Neural crest cell (in vitro differentiated cells): Measurements from ENCODE around the gene USP53. TPM values are rescaled to one million over a fixed set of nuclear protein-coding genes. Genes with fewer than 3 reads are reported as not detected.

Experiments used
- DNase-seq: peaks from one replicate; pipeline ENCODE4 v3.0.0; 2021; ENCODE audit warnings: low read depth, mixed read lengths, low spot score
- H3K27ac Mint-ChIP-seq: one replicate; pipeline ENCODE4 v1.8.0; 2021; ENCODE audit warnings: mild to moderate bottlenecking, mixed read lengths; ENCODE audit not compliant: unreplicated experiment
- H3K27me3 Mint-ChIP-seq: 2 replicates; pipeline ENCODE4 v1.8.0; 2021; ENCODE audit warnings: low read depth, mild to moderate bottlenecking, mixed read lengths
- H3K36me3 Mint-ChIP-seq: 2 replicates; pipeline ENCODE4 v1.8.0; 2021; ENCODE audit warnings: low read depth, mild to moderate bottlenecking, mixed read lengths
- H3K4me1 Mint-ChIP-seq: 2 replicates; pipeline ENCODE4 v1.8.0; 2021; ENCODE audit warnings: mixed read lengths
- H3K4me3 Mint-ChIP-seq: one replicate; pipeline ENCODE4 v1.8.0; 2021; ENCODE audit warnings: mild to moderate bottlenecking, mixed read lengths
- H3K9me3 Mint-ChIP-seq: 2 replicates; pipeline ENCODE4 v1.8.0; 2021; ENCODE audit warnings: mixed read lengths
- CTCF ChIP-seq: fragments of 200-600 bp; sonication (generic); conservative IDR thresholded peaks from 2 replicates; pipeline ENCODE4 v1.5.0; 2021; ENCODE audit warnings: antibody characterized with exemption, mild to moderate bottlenecking
- total RNA-seq: library from RNA; stranded (reverse); gene quantifications from 2 replicates; pipeline ENCODE4 v1.2.1, GENCODE V29; 2021

USP53 gene
- total RNA-seq, 1 donor from 2014 or later, result 6.4 TPM

- Mint-ChIP-seq H3K27me3 (no peaks in the 10 kb centered on the region), H3K4me1 (peaks cover 20% of the 10 kb centered on the region), H3K27ac (no peak overlapping the region), H3K4me3 (peak overlapping the region; percentile 8), H3K9me3 (no peaks in the 10 kb centered on the region), H3K36me3 (peaks cover 4% of the 10 kb centered on the region)
- TF ChIP-seq CTCF, result no peak
- DNase-seq, result no peak
These were observed 91.2 kb downstream of the USP53 start for GRCh38 chr4:119303587-119304305.

GRCh38 chr4:119304431-119304830 lies 91.9 kb downstream of the USP53 start:
- Mint-ChIP-seq H3K4me1 (peaks cover 13% of the 10 kb centered on the region), H3K27me3 (peaks cover 2% of the 10 kb centered on the region), H3K4me3 (no peak overlapping the region), H3K27ac (no peak overlapping the region), H3K9me3 (no peaks in the 10 kb centered on the region), H3K36me3 (no peaks in the 10 kb centered on the region)
- TF ChIP-seq CTCF, result no peak
- no peak for DNase-seq

GRCh38 chr4:119307606-119308005 lies 95.1 kb downstream of the USP53 start:
- Mint-ChIP-seq H3K27ac (no peak overlapping the region), H3K27me3 (peaks cover 6% of the 10 kb centered on the region), H3K4me3 (no peak overlapping the region), H3K4me1 (no peaks in the 10 kb centered on the region), H3K9me3 (no peaks in the 10 kb centered on the region), H3K36me3 (no peaks in the 10 kb centered on the region)
- no peak for TF ChIP-seq CTCF
- no peak for DNase-seq

- Mint-ChIP-seq H3K27me3 (peaks cover 32% of the 10 kb centered on the region), H3K36me3 (no peaks in the 10 kb centered on the region), H3K27ac (no peak overlapping the region), H3K9me3 (no peaks in the 10 kb centered on the region), H3K4me1 (no peaks in the 10 kb centered on the region), H3K4me3 (no peak overlapping the region)
- TF ChIP-seq CTCF, result no peak
- no peak for DNase-seq
These were observed 98.3 kb downstream of the USP53 start for GRCh38 chr4:119310826-119311225.

GRCh38 chr4:119313237-119313636 lies 100.7 kb downstream of the USP53 start:
- Mint-ChIP-seq H3K27ac (no peak overlapping the region), H3K4me3 (no peak overlapping the region), H3K9me3 (no peaks in the 10 kb centered on the region), H3K4me1 (no peaks in the 10 kb centered on the region), H3K36me3 (no peaks in the 10 kb centered on the region), H3K27me3 (peaks cover 45% of the 10 kb centered on the region)
- no peak for TF ChIP-seq CTCF
- no peak for DNase-seq
